WTC11 (cell line): ENCODE data around the gene ZNF519.
"Not testable (repeated sequence)": the region's sequence is repeated elsewhere in the genome, so short reads cannot be mapped to it uniquely, and the experiment has no call there.

ENCODE experiments used
- AFF4 ChIP-seq: sonication (generic); formaldehyde crosslinking; IDR thresholded peaks from 2 replicates; pipeline ENCODE4 v1.8.1; 2023; ENCODE audit warnings: mild to moderate bottlenecking, missing genetic modification reagents, borderline replicate concordance
- ARID4B ChIP-seq: sonication (generic); formaldehyde crosslinking; IDR thresholded peaks from 2 replicates; pipeline ENCODE4 v1.8.0; 2023; ENCODE audit warnings: missing genetic modification reagents, mild to moderate bottlenecking, borderline replicate concordance
- ATF2 ChIP-seq: sonication (generic); formaldehyde crosslinking; IDR thresholded peaks from 2 replicates; pipeline ENCODE4 v1.8.1; 2022; ENCODE audit warnings: low read depth, missing genetic modification reagents, borderline replicate concordance
- ATF3 ChIP-seq: sonication (generic); formaldehyde crosslinking; conservative IDR thresholded peaks from 2 replicates; pipeline ENCODE4 v1.8.1; 2022; ENCODE audit warnings: mild to moderate bottlenecking, missing genetic modification reagents
- CTCF ChIP-seq: fragments of 200-600 bp; IDR thresholded peaks from 2 replicates; pipeline ENCODE4 v1.8.0; 2022; ENCODE audit warnings: antibody characterized with exemption
- ELF4 ChIP-seq: sonication (generic); formaldehyde crosslinking; IDR thresholded peaks from 2 replicates; pipeline ENCODE4 v1.8.1; 2022; ENCODE audit warnings: low read depth, mild to moderate bottlenecking, moderate library complexity, missing genetic modification reagents
- FOXP1 ChIP-seq: sonication (generic); formaldehyde crosslinking; IDR thresholded peaks from 2 replicates; pipeline ENCODE4 v1.8.0; 2022; ENCODE audit warnings: missing genetic modification reagents, mild to moderate bottlenecking, moderate library complexity, borderline replicate concordance
- SMAD3 ChIP-seq: sonication (generic); formaldehyde crosslinking; IDR thresholded peaks from 2 replicates; pipeline ENCODE4 v1.8.0; 2022; ENCODE audit warnings: missing genetic modification reagents, mild to moderate bottlenecking, borderline replicate concordance
- SP1 ChIP-seq: sonication (generic); formaldehyde crosslinking; conservative IDR thresholded peaks from 2 replicates; pipeline ENCODE4 v1.8.1; 2022; ENCODE audit warnings: missing genetic modification reagents
- TEAD4 ChIP-seq: sonication (generic); formaldehyde crosslinking; IDR thresholded peaks from 2 replicates; pipeline ENCODE4 v1.8.0; 2022; ENCODE audit warnings: mild to moderate bottlenecking, missing genetic modification reagents
- USF2 ChIP-seq: sonication (generic); formaldehyde crosslinking; IDR thresholded peaks from 2 replicates; pipeline ENCODE4 v1.8.1; 2023; ENCODE audit warnings: mild to moderate bottlenecking, missing genetic modification reagents, moderate library complexity
- ZBTB21 ChIP-seq: sonication (generic); formaldehyde crosslinking; IDR thresholded peaks from 2 replicates; pipeline ENCODE4 v1.8.1; 2023; ENCODE audit warnings: mild to moderate bottlenecking, missing genetic modification reagents, borderline replicate concordance
- ZNF396 ChIP-seq: fragments of 250-450 bp; sonication (Bioruptor Pico); IDR thresholded peaks from 2 replicates; pipeline ENCODE4 v1.8.0; 2021; ENCODE audit warnings: mild to moderate bottlenecking, moderate library complexity, borderline replicate concordance
- ZNF423 ChIP-seq: fragments of 250-450 bp; sonication (Bioruptor Pico); IDR thresholded peaks from 2 replicates; pipeline ENCODE4 v2.1.2; 2022; ENCODE audit warnings: mild to moderate bottlenecking, moderate library complexity

GRCh38 chr18:14174002-14174705 is 41.9 kb upstream of the ZNF519 start:
- TF ChIP-seq CTCF; ATF3 (CRISPR knock-in tag); ATF2 (CRISPR knock-in tag); ARID4B (CRISPR knock-in tag); SP1; SMAD3 (CRISPR knock-in tag); ZNF396 (CRISPR knock-in tag); TEAD4; ELF4; FOXP1 (CRISPR knock-in tag); USF2; ZBTB21 (CRISPR knock-in tag); ZNF423 (CRISPR knock-in tag); AFF4 (CRISPR knock-in tag): not testable (repeated sequence)
